HPDE6-E6E7 (cell line): ENCODE measurements around the gene PRSS27.
A peak's percentile ranks its signal among the peaks of the same experiment; 100 is the strongest.
"Not testable (repeated sequence)": the region's sequence is repeated elsewhere in the genome, so short reads cannot be mapped to it uniquely, and the experiment has no call there.

ENCODE experiments used
- DNase-seq: peaks from one replicate; pipeline ENCODE4 v3.0.0; 2011; ENCODE audit warnings: missing footprints; ENCODE audit errors: extremely low spot score

The PRSS27 gene

DNA sequence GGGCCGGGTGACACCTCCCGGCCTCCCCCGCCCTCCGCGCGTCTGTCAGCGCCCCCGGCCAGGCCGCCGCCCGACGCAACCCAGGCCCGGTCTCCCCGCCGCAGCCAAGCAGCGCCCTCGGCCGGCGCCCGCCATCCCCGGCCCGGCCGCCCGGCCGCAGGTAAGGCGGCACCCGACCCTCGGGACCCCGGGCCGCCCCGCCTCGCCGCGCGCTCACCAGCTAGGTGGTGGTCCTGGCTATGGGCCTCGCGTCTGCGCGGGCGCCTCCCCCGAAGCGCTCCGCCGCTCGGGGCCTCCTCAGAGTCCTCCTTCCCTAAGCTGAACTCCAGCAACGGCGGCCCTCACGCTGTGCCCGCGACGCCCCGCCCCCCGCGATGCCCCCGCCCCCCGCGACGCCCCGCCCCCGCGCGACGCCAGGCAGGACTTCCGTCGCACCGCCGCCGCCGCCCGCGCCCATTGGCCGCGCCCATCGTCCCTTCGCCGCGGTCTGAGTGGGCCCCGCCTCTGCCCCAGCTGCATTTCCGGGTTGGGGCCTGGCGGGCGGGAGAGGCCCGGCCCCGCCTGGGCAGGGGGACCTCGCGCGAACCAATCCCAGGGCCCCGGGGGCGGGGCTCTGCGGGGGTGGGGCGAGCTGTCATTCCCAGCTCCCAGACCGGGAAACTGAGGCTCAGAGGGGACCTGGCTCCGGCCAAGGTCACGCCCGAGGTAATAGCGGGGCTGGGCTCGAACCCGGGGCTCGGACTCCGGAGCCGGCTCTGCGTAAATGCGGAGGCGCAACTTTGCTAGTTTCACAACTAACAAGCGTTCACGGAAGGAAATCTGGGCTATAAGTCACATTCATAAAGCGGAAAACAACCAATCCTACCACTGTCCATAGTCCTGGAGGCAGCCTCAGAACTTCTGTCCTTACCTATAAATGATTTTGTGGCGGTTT, 46.7 kb downstream of the PRSS27 start:
- DNase-seq = peak; percentile 89

- DNase-seq = no peak
Measured at GRCh38 chr16:2671741-2672140, 48.3 kb downstream of the PRSS27 start.

DNA sequence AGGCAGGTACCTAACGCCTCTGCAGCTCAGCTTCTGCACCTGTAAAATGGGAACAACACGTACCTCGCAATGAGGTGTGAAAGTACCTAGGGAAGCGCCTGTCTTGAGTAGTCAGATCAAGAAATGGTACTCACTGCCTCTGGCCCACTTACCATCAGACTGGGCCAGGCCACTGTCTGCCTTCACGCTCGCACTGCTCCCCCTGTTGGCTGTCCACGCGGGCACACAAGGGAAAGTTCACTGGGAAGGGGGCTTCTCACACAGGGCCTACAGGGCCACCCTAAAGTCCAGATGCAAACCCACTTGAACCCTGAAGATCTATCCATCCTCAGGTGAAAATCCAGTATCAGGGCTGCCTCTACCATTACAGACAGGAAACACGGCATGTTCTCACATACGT, 48.8 kb downstream of the PRSS27 start:
- not testable (repeated sequence) for DNase-seq

DNA sequence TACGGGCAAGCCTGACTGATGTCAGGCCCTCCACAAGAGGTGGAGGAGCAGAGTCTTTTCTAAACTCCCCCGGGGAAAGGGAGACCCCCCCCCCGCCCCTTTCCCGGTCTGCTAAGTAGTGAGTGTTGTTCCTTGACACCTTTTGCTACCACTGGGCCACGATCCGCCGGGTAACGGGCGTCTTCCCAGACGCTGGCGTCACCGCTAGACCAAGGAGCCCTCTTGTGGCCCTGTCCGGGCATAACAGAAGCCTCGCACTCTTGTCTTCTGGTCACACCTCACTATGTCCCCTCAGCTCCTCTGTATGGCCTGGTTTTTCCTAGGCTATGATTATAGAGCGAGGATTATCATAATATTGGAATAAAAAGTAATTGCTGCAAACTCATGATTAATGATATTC, 50.0 kb downstream of the PRSS27 start:
- DNase-seq = not testable (repeated sequence)

DNA sequence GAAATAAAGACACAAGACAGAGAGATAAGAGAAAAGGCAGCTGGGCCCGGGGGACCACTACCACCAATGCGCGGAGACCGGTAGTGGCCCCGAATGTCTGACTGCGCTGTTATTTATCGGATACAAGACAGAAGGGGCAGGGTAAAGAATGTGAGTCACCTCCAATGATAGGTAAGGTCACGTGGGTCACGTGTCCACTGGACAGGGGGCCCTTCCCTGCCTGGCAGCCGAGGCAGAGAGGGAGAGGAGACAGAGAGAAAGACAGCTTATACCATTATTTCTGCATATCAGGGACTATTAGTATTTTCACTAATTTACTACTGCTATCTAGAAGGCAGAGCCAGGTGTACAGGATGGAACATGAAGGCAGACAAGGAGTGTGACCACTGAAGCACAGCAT, 50.4 kb downstream of the PRSS27 start:
- not testable (repeated sequence) for DNase-seq

- not testable (repeated sequence) for DNase-seq
Measured at GRCh38 chr16:2666671-2667070, 53.4 kb downstream of the PRSS27 start.

DNA sequence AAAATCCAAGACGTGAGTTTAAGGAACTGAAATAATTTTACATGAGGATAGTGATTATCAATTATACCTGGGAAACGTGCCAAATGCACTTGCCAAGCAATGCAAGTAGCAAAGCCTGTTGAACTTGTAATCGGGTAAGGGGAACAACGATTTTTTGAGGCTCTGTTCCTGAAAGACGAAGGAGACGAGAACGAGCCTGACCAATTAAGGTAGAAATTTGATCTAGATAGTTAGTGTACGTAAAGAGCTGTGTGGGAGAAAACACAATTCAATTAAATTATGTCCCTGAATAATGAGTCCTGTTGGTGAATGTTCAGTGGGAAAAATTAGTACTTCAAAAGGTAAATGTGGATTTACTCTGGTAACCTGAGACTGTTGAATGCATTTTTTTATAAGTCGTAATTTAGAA, 55.4 kb downstream of the PRSS27 start:
- DNase-seq = no peak

GRCh38 chr16:2663553-2664546, 56.2 kb downstream of the PRSS27 start:
- no peak for DNase-seq
